HepG2 (cell line): ENCODE measurements around the gene MTHFD1L.

Experiments used
- EZH2 ChIP-seq: conservative IDR thresholded peaks from 2 replicates; pipeline ENCODE4 v1.6.1; 2012; ENCODE audit warnings: mild to moderate bottlenecking, low read depth, low read length, moderate library complexity
- MTA3 ChIP-seq: sonication (generic); formaldehyde crosslinking; IDR thresholded peaks from 2 replicates; pipeline ENCODE4 v1.4.0; 2020; ENCODE audit warnings: missing genetic modification reagents
- POLR2A ChIP-seq, 2 experiments: IDR thresholded peaks; 2 replicates each; pipeline ENCODE4 v1.6.1; 2011; ENCODE audit warnings: low read depth in 2 of 2, low read length in 2 of 2, mild to moderate bottlenecking in 1 of 2, moderate library complexity in 1 of 2; ENCODE audit not compliant: insufficient read depth in 1 of 2
- ZBTB21 ChIP-seq: sonication (generic); formaldehyde crosslinking; IDR thresholded peaks from 2 replicates; pipeline ENCODE4 v1.4.0; 2020; ENCODE audit warnings: missing genetic modification reagents
- ZNF547 ChIP-seq: sonication (generic); formaldehyde crosslinking; IDR thresholded peaks from 2 replicates; pipeline ENCODE4 v1.5.1; 2020; ENCODE audit warnings: mild to moderate bottlenecking, missing genetic modification reagents
- ZNF781 ChIP-seq: sonication (generic); formaldehyde crosslinking; IDR thresholded peaks from 2 replicates; pipeline ENCODE4 v1.5.1; 2020; ENCODE audit warnings: borderline replicate concordance, mild to moderate bottlenecking, missing genetic modification reagents; ENCODE audit errors: not compliant biosample characterization
- ZZZ3 ChIP-seq: sonication (generic); formaldehyde crosslinking; IDR thresholded peaks from 2 replicates; pipeline ENCODE4 v1.4.0; 2020; ENCODE audit warnings: missing genetic modification reagents, mild to moderate bottlenecking, borderline replicate concordance
- TF ChIP-seq, protein P1 (sequence below): sonication (generic); formaldehyde crosslinking; IDR thresholded peaks from 2 replicates; pipeline ENCODE4 v1.5.0; 2020; ENCODE audit warnings: mild to moderate bottlenecking, missing genetic modification reagents, moderate library complexity

DNA sequence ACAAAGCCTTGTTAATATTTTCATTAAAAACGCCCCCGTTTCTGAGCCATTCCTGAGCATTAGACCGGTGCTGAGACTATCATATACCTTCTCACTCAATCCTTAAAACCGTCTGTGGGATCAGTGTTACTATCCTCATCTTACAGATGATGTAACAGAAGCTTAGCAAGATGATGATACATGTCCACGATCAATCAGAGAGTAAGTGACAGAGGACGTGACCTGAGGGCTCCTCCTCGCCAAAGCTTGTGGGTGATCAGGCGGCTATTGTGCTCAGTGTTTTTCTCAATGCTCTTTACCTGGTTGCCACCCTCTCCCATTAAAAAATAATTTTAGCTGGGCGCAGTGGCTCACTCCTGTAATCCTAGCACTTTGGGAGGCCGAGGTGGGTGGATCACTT lies 113.1 kb downstream of the MTHFD1L start:
- TF ChIP-seq, protein P1, sequence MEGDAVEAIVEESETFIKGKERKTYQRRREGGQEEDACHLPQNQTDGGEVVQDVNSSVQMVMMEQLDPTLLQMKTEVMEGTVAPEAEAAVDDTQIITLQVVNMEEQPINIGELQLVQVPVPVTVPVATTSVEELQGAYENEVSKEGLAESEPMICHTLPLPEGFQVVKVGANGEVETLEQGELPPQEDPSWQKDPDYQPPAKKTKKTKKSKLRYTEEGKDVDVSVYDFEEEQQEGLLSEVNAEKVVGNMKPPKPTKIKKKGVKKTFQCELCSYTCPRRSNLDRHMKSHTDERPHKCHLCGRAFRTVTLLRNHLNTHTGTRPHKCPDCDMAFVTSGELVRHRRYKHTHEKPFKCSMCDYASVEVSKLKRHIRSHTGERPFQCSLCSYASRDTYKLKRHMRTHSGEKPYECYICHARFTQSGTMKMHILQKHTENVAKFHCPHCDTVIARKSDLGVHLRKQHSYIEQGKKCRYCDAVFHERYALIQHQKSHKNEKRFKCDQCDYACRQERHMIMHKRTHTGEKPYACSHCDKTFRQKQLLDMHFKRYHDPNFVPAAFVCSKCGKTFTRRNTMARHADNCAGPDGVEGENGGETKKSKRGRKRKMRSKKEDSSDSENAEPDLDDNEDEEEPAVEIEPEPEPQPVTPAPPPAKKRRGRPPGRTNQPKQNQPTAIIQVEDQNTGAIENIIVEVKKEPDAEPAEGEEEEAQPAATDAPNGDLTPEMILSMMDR (CRISPR knock-in tag): no peak
- TF ChIP-seq POLR2A (IDR thresholded peaks at IDR 0.05; ENCODE audit: insufficient read depth in 1 of 2, low read depth in 2 of 2, low read length in 2 of 2) (no peak), ZBTB21 (no peak), ZNF781 (CRISPR knock-in tag) (no peak), EZH2 (no peak), MTA3 (CRISPR knock-in tag) (no peak), ZZZ3 (CRISPR knock-in tag) (no peak), ZNF547 (CRISPR knock-in tag) (no peak)
